ENCODE measurements around the gene GPX5.

GPX5 gene

GRCh38 chr6:28515676-28516075 lies 10.0 kb upstream of the GPX5 start, which contains the start of gene GPX6:
GPX6 (minus strand) TSS chr6:28515793; CDS start chr6:28515743, 50 bp downstream.
- FAIRE-seq (no peak), DNase-seq (ENCODE audit: insufficient read length, low spot score) (no peak)
- TF ChIP-seq POLR2A (IDR thresholded peaks at IDR 0.05; ENCODE audit: low read depth, low read length), result no peak
- no peak for TF ChIP-seq TAF1 (IDR thresholded peaks at IDR 0.05; ENCODE audit: low read depth, low read length)
- no peak for TF ChIP-seq POU2F2 (IDR thresholded peaks at IDR 0.05; ENCODE audit: low read depth, low read length)
- no peak for TF ChIP-seq POLR2AphosphoS5 (IDR thresholded peaks at IDR 0.05; ENCODE audit: low read depth, low read length)
- no peak for TF ChIP-seq PAX5 (IDR thresholded peaks at IDR 0.05; ENCODE audit: insufficient read depth, low read length, severe bottlenecking)
- TF ChIP-seq SPI1 (IDR thresholded peaks at IDR 0.05; ENCODE audit: low read depth, low read length), result no peak

GRCh38 chr6:28517964-28518363 lies 7.7 kb upstream of the GPX5 start:
- FAIRE-seq (no peak), DNase-seq (ENCODE audit: insufficient read length, low spot score) (no peak)
- TF ChIP-seq POLR2A (IDR thresholded peaks at IDR 0.05; ENCODE audit: low read depth, low read length), result no peak
- TF ChIP-seq TAF1 (IDR thresholded peaks at IDR 0.05; ENCODE audit: low read depth, low read length), result no peak
- TF ChIP-seq PAX5 (IDR thresholded peaks at IDR 0.05; ENCODE audit: insufficient read depth, low read length, severe bottlenecking), result no peak
- TF ChIP-seq POLR2AphosphoS5 (IDR thresholded peaks at IDR 0.05; ENCODE audit: low read depth, low read length), result no peak
- TF ChIP-seq POU2F2 (IDR thresholded peaks at IDR 0.05; ENCODE audit: low read depth, low read length), result no peak
- no peak for TF ChIP-seq SPI1 (IDR thresholded peaks at IDR 0.05; ENCODE audit: low read depth, low read length)

GRCh38 chr6:28522594-28523240 lies 3.0 kb upstream of the GPX5 start:
- FAIRE-seq (no peak), DNase-seq (ENCODE audit: insufficient read length, low spot score) (no peak)
- no peak for TF ChIP-seq POLR2A (IDR thresholded peaks at IDR 0.05; ENCODE audit: low read depth, low read length)
- TF ChIP-seq TAF1 (IDR thresholded peaks at IDR 0.05; ENCODE audit: low read depth, low read length), result no peak
- TF ChIP-seq SPI1 (IDR thresholded peaks at IDR 0.05; ENCODE audit: low read depth, low read length), result no peak
- TF ChIP-seq POU2F2 (IDR thresholded peaks at IDR 0.05; ENCODE audit: low read depth, low read length), result no peak
- TF ChIP-seq PAX5 (IDR thresholded peaks at IDR 0.05; ENCODE audit: insufficient read depth, low read length, severe bottlenecking), result no peak

GRCh38 chr6:28523241-28523622 lies 2.4 kb upstream of the GPX5 start:
- no peak for DNase-seq (ENCODE audit: insufficient read length, low spot score)
- FAIRE-seq, result no peak
- TF ChIP-seq SPI1 (IDR thresholded peaks at IDR 0.05; ENCODE audit: low read depth, low read length) (no peak), POLR2A (IDR thresholded peaks at IDR 0.05; ENCODE audit: low read depth, low read length) (no peak), POU2F2 (IDR thresholded peaks at IDR 0.05; ENCODE audit: low read depth, low read length) (no peak), POLR2AphosphoS5 (IDR thresholded peaks at IDR 0.05; ENCODE audit: low read depth, low read length) (no peak), TAF1 (IDR thresholded peaks at IDR 0.05; ENCODE audit: low read depth, low read length) (no peak), PAX5 (IDR thresholded peaks at IDR 0.05; ENCODE audit: insufficient read depth, low read length, severe bottlenecking) (no peak)

GRCh38 chr6:28530777-28531176 lies 5.1 kb downstream of the GPX5 start:
- DNase-seq (ENCODE audit: insufficient read length, low spot score), result no peak
- FAIRE-seq, result no peak
- no peak for TF ChIP-seq POU2F2 (IDR thresholded peaks at IDR 0.05; ENCODE audit: low read depth, low read length)
- no peak for TF ChIP-seq SPI1 (IDR thresholded peaks at IDR 0.05; ENCODE audit: low read depth, low read length)
- TF ChIP-seq TAF1 (IDR thresholded peaks at IDR 0.05; ENCODE audit: low read depth, low read length), result no peak
- no peak for TF ChIP-seq POLR2AphosphoS5 (IDR thresholded peaks at IDR 0.05; ENCODE audit: low read depth, low read length)
- TF ChIP-seq PAX5 (IDR thresholded peaks at IDR 0.05; ENCODE audit: insufficient read depth, low read length, severe bottlenecking), result no peak
- TF ChIP-seq POLR2A (IDR thresholded peaks at IDR 0.05; ENCODE audit: low read depth, low read length), result no peak

- FAIRE-seq (no peak), DNase-seq (ENCODE audit: insufficient read length, low spot score) (no peak)
- TF ChIP-seq PAX5 (IDR thresholded peaks at IDR 0.05; ENCODE audit: insufficient read depth, low read length, severe bottlenecking) (no peak), SPI1 (IDR thresholded peaks at IDR 0.05; ENCODE audit: low read depth, low read length) (no peak), POLR2AphosphoS5 (IDR thresholded peaks at IDR 0.05; ENCODE audit: low read depth, low read length) (no peak), POU2F2 (IDR thresholded peaks at IDR 0.05; ENCODE audit: low read depth, low read length) (no peak), TAF1 (IDR thresholded peaks at IDR 0.05; ENCODE audit: low read depth, low read length) (no peak), POLR2A (IDR thresholded peaks at IDR 0.05; ENCODE audit: low read depth, low read length) (no peak)
These were observed 5.9 kb downstream of the GPX5 start for GRCh38 chr6:28531479-28532128.

GRCh38 chr6:28534306-28534705 lies 8.6 kb downstream of the GPX5 start:
- TF ChIP-seq POU2F2 (IDR thresholded peaks at IDR 0.05; ENCODE audit: low read depth, low read length) (no peak), POLR2AphosphoS5 (IDR thresholded peaks at IDR 0.05; ENCODE audit: low read depth, low read length) (no peak), TAF1 (IDR thresholded peaks at IDR 0.05; ENCODE audit: low read depth, low read length) (no peak), PAX5 (IDR thresholded peaks at IDR 0.05; ENCODE audit: insufficient read depth, low read length, severe bottlenecking) (no peak), SPI1 (IDR thresholded peaks at IDR 0.05; ENCODE audit: low read depth, low read length) (no peak), POLR2A (IDR thresholded peaks at IDR 0.05; ENCODE audit: low read depth, low read length) (no peak)
- FAIRE-seq, result no peak

GRCh38 chr6:28534875-28535274 lies 9.2 kb downstream of the GPX5 start:
- DNase-seq (ENCODE audit: insufficient read length, low spot score), result no peak
- FAIRE-seq, result no peak
- no peak for TF ChIP-seq PAX5 (IDR thresholded peaks at IDR 0.05; ENCODE audit: insufficient read depth, low read length, severe bottlenecking)
- no peak for TF ChIP-seq POU2F2 (IDR thresholded peaks at IDR 0.05; ENCODE audit: low read depth, low read length)

More at GRCh38 chr6:28534306-28534705, 8.6 kb downstream of the GPX5 start:
- DNase-seq (ENCODE audit: insufficient read length, low spot score), result no peak

- TF ChIP-seq POLR2AphosphoS5 (IDR thresholded peaks at IDR 0.05; ENCODE audit: low read depth, low read length) (no peak), SPI1 (IDR thresholded peaks at IDR 0.05; ENCODE audit: low read depth, low read length) (no peak), POU2F2 (IDR thresholded peaks at IDR 0.05; ENCODE audit: low read depth, low read length) (no peak), POLR2A (IDR thresholded peaks at IDR 0.05; ENCODE audit: low read depth, low read length) (no peak), PAX5 (IDR thresholded peaks at IDR 0.05; ENCODE audit: insufficient read depth, low read length, severe bottlenecking) (no peak), TAF1 (IDR thresholded peaks at IDR 0.05; ENCODE audit: low read depth, low read length) (no peak)
- no peak for FAIRE-seq
- no peak for DNase-seq (ENCODE audit: insufficient read length, low spot score)
These were observed 11.4 kb downstream of the GPX5 start for GRCh38 chr6:28537065-28537464.
